ENCODE measurements around the gene PCDH9. TPM values are rescaled to one million over a fixed set of nuclear protein-coding genes. Genes with fewer than 3 reads are reported as not detected.
A peak's percentile ranks its signal among the peaks of the same experiment; 100 is the strongest.

The PCDH9 gene
- polyA plus RNA-seq, 1 of the 3 experiments (the other 2 are of a cell fraction): 1.3 TPM

DNA sequence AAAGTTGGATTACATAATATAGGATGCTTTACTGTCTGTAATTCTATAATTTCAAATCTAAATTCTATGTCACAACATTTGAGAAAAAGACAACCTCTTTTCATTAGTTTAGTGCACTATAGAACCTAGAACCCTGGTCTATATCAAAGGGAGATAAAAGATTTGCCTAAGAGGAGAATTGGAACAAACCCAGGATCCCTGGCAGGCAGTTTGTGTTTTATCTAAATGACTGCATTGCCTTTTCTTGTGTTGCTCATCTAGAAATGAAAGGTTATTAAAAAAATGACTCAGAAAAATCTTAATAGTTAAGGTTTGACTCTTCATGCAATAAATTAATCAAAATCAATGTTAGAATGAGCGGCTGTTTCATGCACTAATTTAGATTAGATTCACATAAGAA, 96.7 kb downstream of the PCDH9 start:
- no peaks in the 10 kb centered on the region for H3K9me2 ChIP-seq
- TF ChIP-seq EP300 (IDR thresholded peaks at IDR 0.05; ENCODE audit: borderline replicate concordance in 1 of 2, low read depth in 1 of 2, low read length in 1 of 2) (peak in 1 of 2 experiments; percentile 74; a peak in 2 of 4 replicates), NFIC (IDR thresholded peaks at IDR 0.05; ENCODE audit: borderline replicate concordance) (peak; percentile 42; the same call in 1 of the 2 replicates), TCF12 (IDR thresholded peaks at IDR 0.05) (peak; percentile 65), RCOR1 (IDR thresholded peaks at IDR 0.05; ENCODE audit: low read length) (peak; percentile 55; the same call in 1 of the 2 replicates), NRF1 (IDR thresholded peaks at IDR 0.05; ENCODE audit: low read depth, low read length) (no peak), EZH2phosphoT487 (IDR thresholded peaks at IDR 0.05; ENCODE audit: borderline replicate concordance, low read depth) (no peak), TEAD4 (IDR thresholded peaks at IDR 0.05; ENCODE audit: borderline replicate concordance, insufficient read depth) (0 out of 2 replicates have a peak, but pooled peaks have one; percentile 6), FOSL2 (IDR thresholded peaks at IDR 0.05; ENCODE audit: borderline replicate concordance, low read depth) (no peak), GATA2 (CRISPR knock-in tag; IDR thresholded peaks at IDR 0.05) (peak; percentile 52; the same call in 1 of the 2 replicates), MXI1 (IDR thresholded peaks at IDR 0.05; ENCODE audit: low read depth, low read length) (no peak), ELF1 (IDR thresholded peaks at IDR 0.05) (no peak)
- TF ChIP-seq, protein P1, sequence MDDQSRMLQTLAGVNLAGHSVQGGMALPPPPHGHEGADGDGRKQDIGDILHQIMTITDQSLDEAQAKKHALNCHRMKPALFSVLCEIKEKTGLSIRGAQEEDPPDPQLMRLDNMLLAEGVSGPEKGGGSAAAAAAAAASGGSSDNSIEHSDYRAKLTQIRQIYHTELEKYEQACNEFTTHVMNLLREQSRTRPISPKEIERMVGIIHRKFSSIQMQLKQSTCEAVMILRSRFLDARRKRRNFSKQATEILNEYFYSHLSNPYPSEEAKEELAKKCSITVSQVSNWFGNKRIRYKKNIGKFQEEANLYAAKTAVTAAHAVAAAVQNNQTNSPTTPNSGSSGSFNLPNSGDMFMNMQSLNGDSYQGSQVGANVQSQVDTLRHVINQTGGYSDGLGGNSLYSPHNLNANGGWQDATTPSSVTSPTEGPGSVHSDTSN (IDR thresholded peaks at IDR 0.05): peak; percentile 12; the same call in 1 of the 2 replicates
- H3K36me3 ChIP-seq (replicated peaks in 1 of 2; ENCODE audit: control insufficient read depth in 1 of 2, insufficient read depth in 2 of 2, low read length in 1 of 2): no peaks in the 10 kb centered on the region
- H2AFZ ChIP-seq (ENCODE audit: low read depth): peak overlapping the region; percentile 93; the same call in 1 of the 2 replicates
- H3K27ac ChIP-seq (ENCODE audit: low read depth in 2 of 2, low read length in 1 of 2): peak overlapping the region; percentile 25 to 61; a peak in 2 of 4 replicates
- CTCF ChIA-PET: no interaction called here
- peak overlapping the region; percentile 58; the same call in 1 of the 2 replicates for H3K4me2 ChIP-seq
- H3F3A ChIP-seq (replicated peaks; ENCODE audit: insufficient read depth): no peaks in the 10 kb centered on the region
- no peaks in the 10 kb centered on the region for H3K9me3 ChIP-seq
- POLR2A ChIA-PET: no interaction called here
- no peaks in the 10 kb centered on the region for H3K79me2 ChIP-seq (ENCODE audit: insufficient read depth)
- H3K9ac ChIP-seq: no peak overlapping the region
- no peak for DNase-seq
- no peaks in the 10 kb centered on the region for H3K27me3 ChIP-seq (ENCODE audit: insufficient read depth)
- 26% methylated on average over 1 of the region's 1 CpG for WGBS (ENCODE audit: low lambda C conversion rate)
- H3K4me1 ChIP-seq (ENCODE audit: control insufficient read depth in 1 of 2, insufficient read depth in 2 of 2, low read depth in 1 of 2, low read length in 1 of 2): peaks cover 4 to 12% of the 10 kb centered on the region in 2 experiments
- H4K20me1 ChIP-seq (ENCODE audit: insufficient read depth): no peaks in the 10 kb centered on the region
- no peak overlapping the region for H3K4me3 ChIP-seq (ENCODE audit: low read depth in 2 of 2, low read length in 1 of 2)

DNA sequence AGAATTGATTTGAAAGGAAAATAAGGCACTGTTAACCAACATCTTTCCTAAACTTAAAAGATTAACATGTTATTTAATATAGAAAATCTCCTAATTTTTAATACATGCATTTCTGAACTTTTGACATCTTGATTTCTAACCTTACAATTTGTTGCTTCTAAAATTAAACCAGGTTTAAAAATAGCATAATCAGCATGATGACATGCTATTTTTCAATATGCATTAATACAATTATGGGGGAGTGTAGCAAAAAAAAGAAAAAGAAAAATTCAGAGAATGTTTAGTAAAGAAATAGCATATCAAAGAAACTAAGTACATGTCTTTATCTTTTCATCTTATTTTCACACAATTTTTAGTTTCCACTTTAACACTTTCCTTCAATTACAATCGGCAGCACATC, 98.7 kb downstream of the PCDH9 start:
- no peaks in the 10 kb centered on the region for H3K9me3 ChIP-seq
- no peak overlapping the region for H3K4me3 ChIP-seq (ENCODE audit: low read depth in 2 of 2, low read length in 1 of 2)
- DNase-seq: no peak
- no peaks in the 10 kb centered on the region for H3K27me3 ChIP-seq (ENCODE audit: insufficient read depth)
- H3K36me3 ChIP-seq (replicated peaks in 1 of 2; ENCODE audit: control insufficient read depth in 1 of 2, insufficient read depth in 2 of 2, low read length in 1 of 2): no peaks in the 10 kb centered on the region
- H3K4me1 ChIP-seq (ENCODE audit: control insufficient read depth in 1 of 2, insufficient read depth in 2 of 2, low read depth in 1 of 2, low read length in 1 of 2): peaks cover 4 to 12% of the 10 kb centered on the region in 2 experiments
- H3K79me2 ChIP-seq (ENCODE audit: insufficient read depth): no peaks in the 10 kb centered on the region
- ChIA-PET CTCF (no interaction called here), POLR2A (no interaction called here)
- no peaks in the 10 kb centered on the region for H3K9me2 ChIP-seq
- no peak overlapping the region for H3K4me2 ChIP-seq
- no peak overlapping the region for H3K9ac ChIP-seq
- no peak overlapping the region for H2AFZ ChIP-seq (ENCODE audit: low read depth)
- no peaks in the 10 kb centered on the region for H3F3A ChIP-seq (replicated peaks; ENCODE audit: insufficient read depth)
- no peak overlapping the region for H3K27ac ChIP-seq (ENCODE audit: low read depth in 2 of 2, low read length in 1 of 2)
- no peaks in the 10 kb centered on the region for H4K20me1 ChIP-seq (ENCODE audit: insufficient read depth)
- TF ChIP-seq TCF12 (IDR thresholded peaks at IDR 0.05) (no peak), GATA2 (CRISPR knock-in tag; IDR thresholded peaks at IDR 0.05) (no peak), FOSL2 (IDR thresholded peaks at IDR 0.05; ENCODE audit: borderline replicate concordance, low read depth) (no peak), EP300 (IDR thresholded peaks at IDR 0.05; ENCODE audit: borderline replicate concordance in 1 of 2, low read depth in 1 of 2, low read length in 1 of 2) (no peak), TAF1 (IDR thresholded peaks at IDR 0.05; ENCODE audit: borderline replicate concordance, low read depth, low read length) (no peak), FOXM1 (IDR thresholded peaks at IDR 0.05; ENCODE audit: low read depth) (no peak), FOXJ3 (CRISPR knock-in tag; IDR thresholded peaks at IDR 0.05) (no peak)
- TF ChIP-seq, protein P2, sequence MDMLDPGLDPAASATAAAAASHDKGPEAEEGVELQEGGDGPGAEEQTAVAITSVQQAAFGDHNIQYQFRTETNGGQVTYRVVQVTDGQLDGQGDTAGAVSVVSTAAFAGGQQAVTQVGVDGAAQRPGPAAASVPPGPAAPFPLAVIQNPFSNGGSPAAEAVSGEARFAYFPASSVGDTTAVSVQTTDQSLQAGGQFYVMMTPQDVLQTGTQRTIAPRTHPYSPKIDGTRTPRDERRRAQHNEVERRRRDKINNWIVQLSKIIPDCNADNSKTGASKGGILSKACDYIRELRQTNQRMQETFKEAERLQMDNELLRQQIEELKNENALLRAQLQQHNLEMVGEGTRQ (IDR thresholded peaks at IDR 0.05; ENCODE audit: borderline replicate concordance, low read depth, low read length): no peak
- TF ChIP-seq, protein P3, sequence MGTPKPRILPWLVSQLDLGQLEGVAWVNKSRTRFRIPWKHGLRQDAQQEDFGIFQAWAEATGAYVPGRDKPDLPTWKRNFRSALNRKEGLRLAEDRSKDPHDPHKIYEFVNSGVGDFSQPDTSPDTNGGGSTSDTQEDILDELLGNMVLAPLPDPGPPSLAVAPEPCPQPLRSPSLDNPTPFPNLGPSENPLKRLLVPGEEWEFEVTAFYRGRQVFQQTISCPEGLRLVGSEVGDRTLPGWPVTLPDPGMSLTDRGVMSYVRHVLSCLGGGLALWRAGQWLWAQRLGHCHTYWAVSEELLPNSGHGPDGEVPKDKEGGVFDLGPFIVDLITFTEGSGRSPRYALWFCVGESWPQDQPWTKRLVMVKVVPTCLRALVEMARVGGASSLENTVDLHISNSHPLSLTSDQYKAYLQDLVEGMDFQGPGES (IDR thresholded peaks at IDR 0.05; ENCODE audit: low read depth, low read length): no peak
- TF ChIP-seq, protein P4, sequence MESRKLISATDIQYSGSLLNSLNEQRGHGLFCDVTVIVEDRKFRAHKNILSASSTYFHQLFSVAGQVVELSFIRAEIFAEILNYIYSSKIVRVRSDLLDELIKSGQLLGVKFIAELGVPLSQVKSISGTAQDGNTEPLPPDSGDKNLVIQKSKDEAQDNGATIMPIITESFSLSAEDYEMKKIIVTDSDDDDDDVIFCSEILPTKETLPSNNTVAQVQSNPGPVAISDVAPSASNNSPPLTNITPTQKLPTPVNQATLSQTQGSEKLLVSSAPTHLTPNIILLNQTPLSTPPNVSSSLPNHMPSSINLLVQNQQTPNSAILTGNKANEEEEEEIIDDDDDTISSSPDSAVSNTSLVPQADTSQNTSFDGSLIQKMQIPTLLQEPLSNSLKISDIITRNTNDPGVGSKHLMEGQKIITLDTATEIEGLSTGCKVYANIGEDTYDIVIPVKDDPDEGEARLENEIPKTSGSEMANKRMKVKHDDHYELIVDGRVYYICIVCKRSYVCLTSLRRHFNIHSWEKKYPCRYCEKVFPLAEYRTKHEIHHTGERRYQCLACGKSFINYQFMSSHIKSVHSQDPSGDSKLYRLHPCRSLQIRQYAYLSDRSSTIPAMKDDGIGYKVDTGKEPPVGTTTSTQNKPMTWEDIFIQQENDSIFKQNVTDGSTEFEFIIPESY (IDR thresholded peaks at IDR 0.05; ENCODE audit: borderline replicate concordance, low read depth): no peak
- 94% methylated on average over 1 of the region's 1 CpG for WGBS (ENCODE audit: low lambda C conversion rate)

All from SK-N-SH (cell line).